ENCODE results near the gene RTP5.

Gene RTP5

DNA sequence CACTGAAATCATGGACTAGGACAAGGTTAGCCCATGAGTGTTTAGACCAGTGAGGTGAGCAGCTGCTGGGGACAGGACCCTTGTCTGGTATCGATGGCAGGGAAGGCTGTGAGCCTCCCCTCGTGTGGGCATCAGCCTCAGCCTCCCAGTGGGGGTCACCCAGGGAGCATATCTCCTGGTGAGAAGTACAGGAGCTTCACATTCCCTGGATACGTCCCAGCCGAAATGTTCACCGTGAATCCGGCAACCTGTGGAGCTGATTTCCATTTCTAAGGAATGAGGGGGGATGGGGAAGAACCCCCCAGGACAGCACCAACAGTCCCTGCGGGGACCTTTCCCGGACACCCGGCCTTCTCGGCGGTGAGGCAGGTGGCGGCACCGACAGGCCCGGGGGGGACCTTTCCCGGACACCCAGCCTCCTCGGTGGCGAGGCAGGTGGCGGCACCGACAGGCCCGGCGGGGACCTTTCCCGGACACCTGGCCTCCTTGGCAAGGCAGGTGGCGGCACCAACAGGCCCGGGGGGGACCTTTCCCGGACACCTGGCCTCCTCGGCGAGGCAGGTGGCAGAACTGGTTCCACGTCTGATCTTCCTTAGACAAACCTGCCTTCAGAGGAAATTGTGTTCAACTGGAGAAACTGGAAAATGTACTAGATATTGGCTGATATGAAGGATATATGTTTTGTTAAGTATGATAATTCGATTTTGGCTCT, 21.2 kb downstream of the RTP5 start:
- peak; percentile 81 for DNase-seq

DNA sequence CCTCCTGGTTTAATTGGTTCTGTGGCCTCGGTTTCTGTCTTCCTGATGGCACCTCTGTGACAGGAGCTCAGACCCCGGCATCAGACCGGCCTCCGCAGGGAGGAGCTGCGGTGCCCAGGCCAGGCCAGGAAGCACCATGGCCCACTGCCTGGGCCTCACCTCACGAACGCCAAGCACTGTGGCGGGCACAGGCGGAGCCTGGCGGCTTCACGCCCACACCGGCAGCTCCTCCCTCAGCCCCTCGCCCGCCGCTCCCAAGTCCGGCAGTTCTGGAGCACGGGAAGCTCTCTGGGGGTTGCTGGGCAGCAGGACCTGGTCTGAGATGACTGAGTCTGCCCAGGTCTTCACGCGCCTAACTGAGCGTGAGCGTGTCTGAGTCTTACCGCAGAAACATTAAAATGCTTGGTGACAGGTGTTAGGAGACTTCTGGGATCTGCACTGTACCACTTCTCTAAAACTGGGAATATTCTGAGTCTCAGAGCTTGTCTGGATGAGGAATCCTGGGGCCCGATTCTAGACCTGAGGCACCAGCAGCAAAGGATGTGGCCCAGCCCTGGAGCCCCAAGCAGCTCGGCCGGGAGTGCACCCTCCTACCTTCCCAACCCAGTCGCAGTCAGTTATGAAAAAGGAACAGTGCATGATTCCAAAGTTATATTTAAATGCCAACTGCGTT, 21.9 kb downstream of the RTP5 start:
- DNase-seq: peak; percentile 75

- DNase-seq: peak; percentile 36
These were observed 22.4 kb downstream of the RTP5 start for GRCh38 chr2:241891988-241892298.

GRCh38 chr2:241892299-241893137, 23.0 kb downstream of the RTP5 start:
- no peak for DNase-seq

- DNase-seq: no peak
These were observed 23.7 kb downstream of the RTP5 start for GRCh38 chr2:241893265-241893664.

DNA sequence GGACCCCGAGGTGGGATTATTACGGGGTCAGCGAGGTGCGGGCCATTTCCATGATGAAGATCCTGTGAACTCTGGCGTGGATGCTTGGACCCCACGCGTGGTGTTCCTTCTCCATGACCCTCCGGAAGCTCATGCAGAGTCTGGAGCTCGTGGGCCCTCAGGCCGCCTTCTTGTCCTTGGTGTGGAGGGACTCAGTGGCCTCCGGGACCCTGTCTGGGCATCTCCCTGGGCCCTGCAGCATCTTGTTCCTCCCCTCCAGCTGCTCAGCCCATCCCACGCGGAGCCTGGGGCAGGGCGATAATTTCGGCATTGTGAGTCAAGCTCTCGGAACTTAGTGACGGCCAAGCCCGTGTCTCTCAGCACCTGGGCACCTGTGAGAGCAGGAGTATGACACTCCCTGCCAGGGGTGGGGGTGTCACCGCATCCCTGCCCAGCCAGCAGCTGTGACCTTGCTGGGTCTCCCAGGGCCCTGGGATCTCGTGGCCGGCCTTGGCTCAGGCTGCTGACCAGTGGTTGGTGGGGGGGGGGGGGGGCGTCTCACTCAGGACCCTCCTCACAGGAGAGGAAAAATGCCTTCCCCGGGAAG, 24.6 kb downstream of the RTP5 start:
- DNase-seq: no peak

DNA sequence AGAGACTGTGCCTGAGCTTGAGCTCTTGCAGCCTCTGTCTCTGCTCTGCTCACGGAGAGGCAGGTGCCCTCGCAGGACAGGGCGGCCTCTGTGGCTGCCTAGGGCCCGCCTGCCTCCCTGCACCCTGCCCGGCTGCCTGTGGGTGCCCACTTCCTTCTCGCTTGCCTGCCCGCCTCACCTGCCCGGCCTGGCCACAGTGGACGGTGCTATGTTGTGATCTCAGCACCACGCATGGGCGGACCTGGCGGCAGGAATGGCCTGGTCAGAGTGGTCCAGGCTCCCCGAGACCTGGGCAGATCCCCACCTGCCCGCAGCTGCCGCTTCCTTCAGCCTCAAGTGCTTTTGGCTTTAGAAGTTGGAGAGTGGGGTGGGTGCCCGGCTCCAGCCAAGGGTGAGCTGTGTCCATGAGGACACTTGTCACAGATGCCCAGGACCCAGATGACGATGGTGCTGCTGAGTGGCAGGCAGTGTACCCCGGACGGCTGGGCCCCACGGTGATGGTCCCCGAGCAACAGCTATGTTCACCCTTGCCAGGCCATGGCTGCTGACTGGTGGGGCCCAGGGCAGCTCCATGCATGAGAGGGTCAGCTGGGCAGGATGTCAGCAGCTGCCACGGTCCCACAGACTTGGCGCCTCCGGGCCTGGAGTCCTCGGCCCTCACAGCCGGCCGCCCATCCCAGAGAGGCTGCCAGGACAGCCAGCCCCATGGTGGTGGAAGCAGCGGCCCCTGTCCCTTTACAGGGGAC, 25.3 kb downstream of the RTP5 start:
- no peak for DNase-seq

GRCh38 chr2:241895427-241895711, 25.8 kb downstream of the RTP5 start:
- DNase-seq: no peak

DNA sequence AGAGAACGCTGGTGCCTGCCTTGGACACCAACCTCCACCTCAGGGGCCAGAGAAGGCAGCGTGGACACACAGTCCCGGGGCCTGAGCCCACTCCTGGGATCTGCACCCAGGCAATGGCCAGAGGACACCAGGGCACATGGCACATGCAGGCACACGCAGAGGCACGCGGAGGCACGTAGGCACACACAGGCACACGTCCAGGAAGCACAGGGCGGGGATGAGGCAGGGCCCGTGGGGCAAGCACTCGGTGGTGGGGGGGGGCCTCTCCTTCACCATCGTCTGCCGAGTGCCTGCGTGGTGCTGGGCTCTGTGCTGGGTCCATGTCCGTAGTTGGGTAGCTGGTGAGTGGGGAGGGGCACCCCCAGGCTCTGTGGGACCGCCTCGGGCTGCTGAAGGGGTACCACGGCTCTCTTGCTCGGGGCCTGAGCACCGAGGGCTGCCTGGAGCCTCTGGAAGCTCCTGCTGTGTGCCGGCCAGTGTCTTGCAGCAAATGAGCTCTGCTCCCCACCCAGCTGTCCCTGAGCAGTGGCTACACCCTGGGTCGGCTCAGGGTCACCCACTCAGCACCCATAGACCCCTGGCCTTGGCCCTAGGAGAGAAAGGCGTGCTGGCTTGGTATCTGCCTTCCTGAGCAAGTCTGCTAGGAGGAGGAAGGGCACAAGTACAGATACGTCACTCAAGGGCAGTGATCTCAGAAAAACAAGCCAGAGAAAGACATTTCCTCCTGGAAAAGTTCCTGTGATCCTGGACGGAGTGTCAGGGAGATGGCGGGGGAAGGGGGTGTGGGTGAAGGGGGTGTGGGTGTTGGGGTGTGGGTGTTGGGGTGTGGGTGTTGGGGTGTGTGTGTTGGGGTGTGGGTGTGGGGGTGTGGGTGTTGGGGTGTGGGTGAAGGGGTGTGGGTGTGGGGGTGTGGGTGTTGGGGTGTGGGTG, 26.4 kb downstream of the RTP5 start:
- no peak for DNase-seq

GRCh38 chr2:241896746-241897201, 27.2 kb downstream of the RTP5 start:
- DNase-seq: no peak

DNA sequence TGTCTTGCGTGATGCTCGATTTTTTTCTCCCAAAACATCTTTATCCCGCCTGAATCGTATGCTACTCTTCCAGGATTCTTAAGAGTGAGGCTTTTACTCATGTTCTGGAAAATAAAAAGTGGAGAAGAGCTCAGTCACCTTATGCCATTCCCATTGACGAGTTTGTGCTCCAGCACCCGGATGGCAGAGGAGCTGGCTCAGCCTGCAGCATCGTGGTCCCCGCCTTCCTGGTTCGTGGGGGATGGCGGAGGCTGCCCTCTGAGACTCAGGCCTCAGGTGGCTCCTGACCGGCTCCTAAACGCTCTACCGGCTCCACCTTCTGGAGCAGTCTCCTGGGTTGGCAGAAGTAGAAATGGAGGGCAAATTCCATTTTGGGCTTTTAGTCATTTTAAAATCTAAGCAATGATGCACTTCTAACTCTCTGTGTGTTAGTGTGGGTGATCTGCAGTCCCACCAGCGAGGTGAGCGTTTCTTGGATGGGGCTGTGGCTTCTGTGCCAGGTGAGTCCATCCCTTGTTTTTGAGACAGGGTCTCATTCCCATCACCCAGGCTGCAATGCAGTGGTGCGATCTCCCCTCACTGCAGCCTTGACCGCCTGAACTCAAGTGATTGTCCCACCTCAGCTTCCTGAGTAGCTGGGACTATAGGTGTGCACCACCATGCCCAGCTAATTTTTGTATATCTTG, 27.8 kb downstream of the RTP5 start:
- DNase-seq: no peak

DNA sequence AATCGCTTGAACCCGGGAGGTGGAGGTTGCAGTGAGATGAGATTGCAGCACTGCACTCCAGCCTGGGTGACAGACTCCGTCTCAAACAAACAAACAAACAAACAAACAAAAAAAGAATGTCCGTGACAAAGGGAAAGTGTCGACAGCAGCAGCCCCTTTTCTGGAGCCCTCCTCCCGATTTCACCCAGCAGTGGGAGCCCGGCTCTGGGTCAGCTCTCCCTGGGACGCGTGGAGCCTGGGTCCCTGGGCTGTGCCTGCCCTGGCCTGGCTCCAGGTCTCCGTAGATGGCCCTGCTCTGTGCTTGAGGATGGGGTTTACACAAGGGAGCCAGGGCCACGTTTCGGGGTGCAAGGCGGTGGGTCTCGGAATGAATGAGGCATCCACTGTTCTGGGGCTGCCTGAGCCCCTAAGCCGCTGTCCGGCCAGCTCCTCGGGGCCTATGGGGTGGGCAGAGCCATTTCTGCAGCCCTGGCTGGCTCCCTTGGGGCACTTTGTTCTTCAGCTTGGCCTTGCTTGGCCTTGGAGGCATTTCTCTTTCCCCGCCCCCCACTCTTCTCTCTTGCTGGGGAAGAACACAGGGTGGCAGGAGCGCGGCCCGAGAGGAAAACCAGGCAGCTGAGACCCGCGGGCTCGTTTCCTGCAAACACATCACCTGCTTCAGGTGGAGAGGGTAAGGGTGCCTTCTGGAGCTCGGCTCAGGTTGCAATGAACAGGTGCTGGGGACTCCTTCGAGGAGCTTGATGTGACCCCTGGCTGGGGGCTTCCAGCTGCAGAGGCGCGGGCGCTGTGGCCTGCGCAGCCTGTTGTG, 29.1 kb downstream of the RTP5 start:
- peak; percentile 86 for DNase-seq

- no peak for DNase-seq
These were observed 30.9 kb downstream of the RTP5 start for GRCh38 chr2:241900251-241901017.

- no peak for DNase-seq
These were observed 31.5 kb downstream of the RTP5 start for GRCh38 chr2:241901018-241901380.

DNA sequence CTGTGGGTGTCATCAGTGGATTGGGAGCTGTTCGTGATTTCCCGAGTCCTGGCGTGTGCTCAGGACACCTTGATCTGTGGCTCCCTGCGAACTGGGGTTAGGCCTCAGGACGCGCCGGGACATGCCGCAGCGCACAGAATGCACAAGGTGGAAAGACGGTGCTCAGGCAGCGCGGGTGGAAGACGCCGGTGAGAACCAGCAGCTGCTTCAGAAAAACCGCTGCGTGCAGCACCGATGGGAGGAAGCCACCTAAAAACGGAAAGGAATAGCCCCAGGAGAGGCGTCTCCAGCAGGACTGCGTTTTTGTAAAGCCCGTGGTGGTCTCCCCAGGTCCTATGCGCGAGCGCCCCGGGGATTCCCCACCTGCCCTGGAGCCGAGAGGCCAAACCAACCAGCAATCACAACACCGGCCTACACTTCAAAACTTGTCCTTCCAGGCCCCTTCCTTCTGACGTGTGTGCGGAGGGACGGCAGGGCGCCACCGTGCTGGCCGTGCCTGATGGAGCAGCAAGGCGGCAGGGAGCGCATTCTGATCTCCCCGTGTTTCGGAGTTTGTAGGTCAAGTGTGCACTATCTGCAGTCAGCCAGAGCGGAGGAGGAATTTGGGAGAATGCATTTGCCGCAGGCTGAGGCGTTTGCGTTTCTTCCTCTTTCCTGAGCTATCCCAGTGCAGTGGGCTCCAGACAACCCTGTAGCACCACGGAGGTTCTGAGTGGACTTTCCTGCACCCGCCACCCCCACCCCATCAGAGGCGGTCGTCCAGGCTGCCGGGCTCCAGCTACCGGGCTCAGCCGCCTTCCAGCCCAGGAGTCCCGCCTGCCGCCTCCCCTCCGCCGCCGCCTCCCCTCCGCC, 32.2 kb downstream of the RTP5 start:
- peak; percentile 11 for DNase-seq

- no peak for DNase-seq
These were observed 32.9 kb downstream of the RTP5 start for GRCh38 chr2:241902357-241902991.

- no peak for DNase-seq
These were observed 33.8 kb downstream of the RTP5 start for GRCh38 chr2:241903121-241904010.

Data from NCI-H510A treated with DMSO at 0.1 percent for 48 hours (cell line).